Keratinocyte (primary cell): ENCODE results near the gene TP53AIP1. TPM values are rescaled to one million over a fixed set of nuclear protein-coding genes. Genes with fewer than 3 reads are reported as not detected.

Experiments
- DNase-seq: peaks from one replicate; pipeline ENCODE4 v3.0.0-alpha.2; 2011; ENCODE audit warnings: low read depth, missing footprints, low spot score
- FAIRE-seq: peaks from 2 replicates; lab custom pipeline; 2011; peaks lifted over from hg19 to GRCh38; lab: Jason Lieb, UNC
- H2AFZ ChIP-seq: 2 replicates; pipeline ENCODE4 v1.6.0; 2012; ENCODE audit warnings: low read length, control low read depth, inconsistent platforms; ENCODE audit not compliant: control insufficient read depth
- H3K27ac ChIP-seq: 2 replicates; pipeline ENCODE4 v1.5.1; 2011; ENCODE audit warnings: low read length; ENCODE audit not compliant: control insufficient read depth, insufficient read depth
- H3K27me3 ChIP-seq: 3 replicates; pipeline ENCODE4 v1.6.0; 2011; ENCODE audit warnings: low read length; ENCODE audit not compliant: control insufficient read depth, insufficient read depth; ENCODE audit errors: extremely low read depth
- H3K36me3 ChIP-seq, 2 experiments: 2 replicates in 1 of 2; 3 replicates in 1 of 2; pipeline ENCODE4 v1.5.1; 2011; ENCODE audit warnings: low read length in 2 of 2, mild to moderate bottlenecking in 1 of 2; ENCODE audit not compliant: control insufficient read depth in 2 of 2, insufficient read depth in 2 of 2; ENCODE audit errors: extremely low read depth in 1 of 2
- H3K4me1 ChIP-seq: 3 replicates; pipeline ENCODE4 v1.5.1; 2011; ENCODE audit warnings: low read length; ENCODE audit not compliant: control insufficient read depth, insufficient read depth; ENCODE audit errors: extremely low read depth
- H3K4me2 ChIP-seq: 3 replicates; pipeline ENCODE4 v1.6.0; 2011; ENCODE audit warnings: low read depth, low read length; ENCODE audit not compliant: control insufficient read depth, insufficient read depth; ENCODE audit errors: extremely low read depth
- H3K4me3 ChIP-seq, 3 experiments: fragments of 200-600 bp in 1 of 3; sonication (generic) in 1 of 3; 2 replicates in 2 of 3; 3 replicates in 1 of 3; pipeline ENCODE4 v1.5.1; 2011 to 2016; ENCODE audit warnings: low read length in 3 of 3, mild to moderate bottlenecking in 3 of 3, control low read depth in 2 of 3, inconsistent platforms in 1 of 3, low read depth in 1 of 3, mixed read lengths in 1 of 3, mixed run types in 1 of 3, moderate library complexity in 1 of 3; ENCODE audit not compliant: control insufficient read depth in 2 of 3, insufficient read depth in 2 of 3; ENCODE audit errors: extremely low read depth in 1 of 3
- H3K79me2 ChIP-seq: 2 replicates; pipeline ENCODE4 v1.6.0; 2012; ENCODE audit warnings: low read length; ENCODE audit not compliant: control insufficient read depth, insufficient read depth
- H3K9ac ChIP-seq: 3 replicates; pipeline ENCODE4 v1.6.0; 2011; ENCODE audit warnings: low read length; ENCODE audit not compliant: control insufficient read depth, insufficient read depth; ENCODE audit errors: extremely low read depth
- H3K9me1 ChIP-seq: 3 replicates; pipeline ENCODE4 v1.6.0; 2011; ENCODE audit warnings: low read length; ENCODE audit not compliant: control insufficient read depth, insufficient read depth; ENCODE audit errors: extremely low read depth
- H3K9me3 ChIP-seq: 2 replicates; pipeline ENCODE4 v1.5.1; 2012; ENCODE audit warnings: low read depth, low read length; ENCODE audit not compliant: control insufficient read depth
- H4K20me1 ChIP-seq: 3 replicates; pipeline ENCODE4 v1.6.0; 2011; ENCODE audit warnings: low read length; ENCODE audit not compliant: control insufficient read depth, insufficient read depth; ENCODE audit errors: extremely low read depth
- EZH2 ChIP-seq: IDR thresholded peaks from one replicate; pipeline ENCODE4 v1.6.1; 2012; ENCODE audit warnings: inconsistent platforms, mild to moderate bottlenecking, low read length, moderate library complexity
- dilution Hi-C: fragments of 300-500 bp; cut with MboI; formaldehyde crosslinking; loops from one replicate; pipeline ENCODE4 v1.7.0; 2020; ENCODE audit warnings: low sequenced_read_pairs; ENCODE audit not compliant: extremely low pct_ligation_motif_present
- polyA plus RNA-seq, 5 experiments: library from polyadenylated mRNA; depleted of rRNA in 3 of 5; stranded (reverse) in 3 of 5; stranded (forward) in 1 of 5; unstranded in 1 of 5; fragments of >200 nt; gene quantifications; 1 replicate in 1 of 5; 2 replicates in 3 of 5; 3 replicates in 1 of 5; pipeline versions ENCODE4 v1.2.1 to v1.2.3, GENCODE V29; 2011 to 2012; ENCODE audit warnings: missing spikeins in 2 of 5, low read depth in 1 of 5, low replicate concordance in 1 of 5
- TF ChIP-seq, protein P1 (sequence below), 3 experiments: IDR thresholded peaks in 1 of 3; conservative IDR thresholded peaks in 1 of 3; optimal IDR thresholded peaks in 1 of 3; 2 replicates in 2 of 3; 3 replicates in 1 of 3; pipeline versions ENCODE3 to v1.5.1; 2011; ENCODE audit warnings: low read length in 3 of 3, mild to moderate bottlenecking in 3 of 3, moderate library complexity in 2 of 3, control low read depth in 1 of 3, inconsistent platforms in 1 of 3; ENCODE audit not compliant: insufficient read depth in 2 of 3; ENCODE audit errors: extremely low read depth in 1 of 3

The TP53AIP1 gene
- polyA plus RNA-seq, 1 donor (not counting 4 experiments of a cell fraction or from before 2014, with no cell fraction given), result 37.1 TPM

DNA sequence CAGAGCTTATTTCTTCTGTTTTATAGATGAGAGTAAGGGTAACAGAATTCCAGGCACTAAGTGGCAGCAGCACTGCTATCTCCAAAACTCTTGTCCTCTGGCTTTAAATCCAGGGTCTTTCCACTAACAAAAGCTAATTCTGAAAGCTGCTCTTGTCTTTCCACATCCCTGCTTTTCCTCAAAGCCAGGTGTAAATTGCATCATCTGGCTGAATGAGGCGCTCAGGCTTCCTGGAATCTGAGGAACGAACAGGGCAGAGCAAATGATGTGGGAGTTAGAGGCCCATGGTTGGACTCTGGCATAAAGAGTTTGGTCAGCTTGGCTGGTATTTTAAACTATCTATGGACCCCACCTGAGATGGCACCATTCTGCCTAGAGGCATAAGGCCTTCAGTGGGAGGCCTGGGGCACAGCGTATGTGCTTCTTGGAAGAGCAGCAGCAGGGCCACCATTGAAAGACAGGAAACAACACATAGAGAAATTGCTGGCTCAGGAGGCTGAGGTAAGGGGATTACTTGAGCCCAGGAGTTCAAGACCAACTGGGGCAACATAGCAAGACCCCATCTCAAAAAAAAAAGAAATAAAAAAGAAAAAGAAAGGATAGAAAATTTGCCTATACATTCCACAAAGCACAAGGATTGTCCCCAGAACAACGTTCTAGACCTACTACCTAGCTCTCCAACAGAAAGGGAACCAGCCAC is 49.7 kb downstream of the TP53AIP1 start:
- Histone ChIP-seq H3K9me1 (no peaks in the 10 kb centered on the region), H3K4me1 (peaks cover 14% of the 10 kb centered on the region), H3K27me3 (peaks cover 13% of the 10 kb centered on the region), H3K79me2 (no peaks in the 10 kb centered on the region), H3K4me3 (no peak overlapping the region), H3K9ac (no peak overlapping the region), H3K9me3 (no peaks in the 10 kb centered on the region), H3K27ac (no peak overlapping the region), H3K4me2 (no peak overlapping the region), H3K36me3 (no peaks in the 10 kb centered on the region), H4K20me1 (no peaks in the 10 kb centered on the region), H2AFZ (no peak overlapping the region)
- DNase-seq, result no peak
- dilution Hi-C loops, result no loop called here
- no peak for FAIRE-seq
- TF ChIP-seq, protein P1, sequence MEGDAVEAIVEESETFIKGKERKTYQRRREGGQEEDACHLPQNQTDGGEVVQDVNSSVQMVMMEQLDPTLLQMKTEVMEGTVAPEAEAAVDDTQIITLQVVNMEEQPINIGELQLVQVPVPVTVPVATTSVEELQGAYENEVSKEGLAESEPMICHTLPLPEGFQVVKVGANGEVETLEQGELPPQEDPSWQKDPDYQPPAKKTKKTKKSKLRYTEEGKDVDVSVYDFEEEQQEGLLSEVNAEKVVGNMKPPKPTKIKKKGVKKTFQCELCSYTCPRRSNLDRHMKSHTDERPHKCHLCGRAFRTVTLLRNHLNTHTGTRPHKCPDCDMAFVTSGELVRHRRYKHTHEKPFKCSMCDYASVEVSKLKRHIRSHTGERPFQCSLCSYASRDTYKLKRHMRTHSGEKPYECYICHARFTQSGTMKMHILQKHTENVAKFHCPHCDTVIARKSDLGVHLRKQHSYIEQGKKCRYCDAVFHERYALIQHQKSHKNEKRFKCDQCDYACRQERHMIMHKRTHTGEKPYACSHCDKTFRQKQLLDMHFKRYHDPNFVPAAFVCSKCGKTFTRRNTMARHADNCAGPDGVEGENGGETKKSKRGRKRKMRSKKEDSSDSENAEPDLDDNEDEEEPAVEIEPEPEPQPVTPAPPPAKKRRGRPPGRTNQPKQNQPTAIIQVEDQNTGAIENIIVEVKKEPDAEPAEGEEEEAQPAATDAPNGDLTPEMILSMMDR (optimal IDR thresholded peaks at IDR 0.05 in 1 of 3, IDR thresholded peaks at IDR 0.05 in 1 of 3, conservative IDR thresholded peaks at IDR 0.05 in 1 of 3; ENCODE audit: extremely low read depth in 1 of 3, insufficient read depth in 2 of 3, low read length in 3 of 3), result no peak
- TF ChIP-seq EZH2, result no peak

DNA sequence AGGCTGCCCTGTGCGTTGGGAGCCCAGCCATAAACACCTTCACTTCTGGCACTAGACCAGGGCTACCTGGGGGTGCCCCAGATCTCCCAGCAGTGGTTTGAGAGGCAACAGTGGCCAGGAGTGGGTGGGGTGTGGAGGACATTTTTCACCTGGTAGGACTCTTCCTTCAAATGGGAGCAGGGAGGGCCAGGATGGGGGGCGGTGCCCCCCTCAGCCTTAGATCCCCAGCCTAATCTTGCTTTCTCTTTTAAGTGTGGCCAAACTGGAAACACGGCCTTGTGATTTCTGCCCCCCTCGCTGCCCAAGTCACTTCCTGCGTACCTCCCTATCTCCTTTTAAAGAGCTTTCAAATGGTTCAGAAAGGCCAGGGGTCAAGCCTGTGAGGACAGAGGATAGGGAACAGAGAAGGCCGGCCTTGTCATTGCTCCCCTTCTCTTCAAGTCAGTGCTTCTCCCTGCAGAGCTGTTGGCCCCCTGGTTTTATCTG is 50.7 kb downstream of the TP53AIP1 start:
- no peak for TF ChIP-seq EZH2
- TF ChIP-seq, protein P1 (optimal IDR thresholded peaks at IDR 0.05 in 1 of 3, IDR thresholded peaks at IDR 0.05 in 1 of 3, conservative IDR thresholded peaks at IDR 0.05 in 1 of 3; ENCODE audit: extremely low read depth in 1 of 3, insufficient read depth in 2 of 3, low read length in 3 of 3), result no peak
- Histone ChIP-seq H3K9me1 (no peaks in the 10 kb centered on the region), H3K9ac (no peak overlapping the region), H3K4me1 (peaks cover 24% of the 10 kb centered on the region), H3K79me2 (no peaks in the 10 kb centered on the region), H3K27me3 (peaks cover 13% of the 10 kb centered on the region), H3K27ac (no peak overlapping the region), H2AFZ (no peak overlapping the region), H3K36me3 (no peaks in the 10 kb centered on the region), H3K4me2 (no peak overlapping the region), H3K4me3 (no peak overlapping the region), H3K9me3 (no peaks in the 10 kb centered on the region), H4K20me1 (no peaks in the 10 kb centered on the region)
- DNase-seq, result no peak
- no peak for FAIRE-seq
- dilution Hi-C loops, result no loop called here
